Measurements from ENCODE around the gene MRPL28. TPM values are rescaled to one million over a fixed set of nuclear protein-coding genes. Genes with fewer than 3 reads are reported as not detected.
"Not testable (repeated sequence)": the region's sequence is repeated elsewhere in the genome, so short reads cannot be mapped to it uniquely, and the experiment has no call there.

The MRPL28 gene
- total RNA-seq, 1 experiment from 2014 or later: 167 TPM

DNA sequence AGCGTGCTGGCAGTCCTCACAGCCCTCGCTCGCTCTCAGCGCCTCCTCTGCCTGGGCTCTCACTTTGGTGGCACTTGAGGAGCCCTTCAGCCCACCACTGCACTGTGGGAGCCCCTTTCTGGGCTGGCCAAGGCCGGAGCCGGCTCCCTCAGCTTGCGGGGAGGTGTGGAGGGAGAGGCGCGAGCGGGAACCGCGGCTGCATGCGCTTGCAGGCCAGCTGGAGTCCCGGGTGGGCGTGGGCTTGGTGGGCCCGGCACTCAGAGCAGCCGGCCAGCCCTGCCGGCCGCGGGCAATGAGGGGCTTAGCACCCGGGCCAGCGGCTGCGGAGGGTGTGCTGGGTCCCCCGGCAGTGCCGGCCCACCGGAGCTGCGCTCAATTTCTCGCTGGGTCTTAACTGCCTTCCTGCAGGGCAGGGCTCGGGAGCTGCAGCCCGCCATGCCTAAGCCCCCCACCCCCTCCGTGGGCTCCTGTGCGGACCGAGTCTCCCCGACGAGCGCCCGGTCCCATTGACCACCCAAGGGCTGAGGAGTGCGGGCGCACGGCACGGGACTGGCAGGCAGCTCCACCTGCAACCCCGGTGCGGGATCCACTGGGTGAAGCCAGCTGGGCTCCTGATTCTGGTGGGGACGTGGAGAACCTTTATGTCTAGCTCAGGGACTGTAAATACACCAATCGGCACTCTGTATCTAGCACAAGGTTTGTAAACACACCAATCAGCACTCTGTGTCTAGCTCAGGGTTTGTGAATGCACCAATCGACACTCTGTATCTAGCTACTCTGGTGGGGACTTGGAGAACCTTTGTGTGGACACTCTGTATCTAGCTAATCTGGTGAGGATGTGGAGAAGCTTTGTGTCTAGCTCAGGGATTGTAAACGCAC lies 29.0 kb downstream of the MRPL28 start:
- not testable (repeated sequence) for DNase-seq (ENCODE audit: low spot score)

DNA sequence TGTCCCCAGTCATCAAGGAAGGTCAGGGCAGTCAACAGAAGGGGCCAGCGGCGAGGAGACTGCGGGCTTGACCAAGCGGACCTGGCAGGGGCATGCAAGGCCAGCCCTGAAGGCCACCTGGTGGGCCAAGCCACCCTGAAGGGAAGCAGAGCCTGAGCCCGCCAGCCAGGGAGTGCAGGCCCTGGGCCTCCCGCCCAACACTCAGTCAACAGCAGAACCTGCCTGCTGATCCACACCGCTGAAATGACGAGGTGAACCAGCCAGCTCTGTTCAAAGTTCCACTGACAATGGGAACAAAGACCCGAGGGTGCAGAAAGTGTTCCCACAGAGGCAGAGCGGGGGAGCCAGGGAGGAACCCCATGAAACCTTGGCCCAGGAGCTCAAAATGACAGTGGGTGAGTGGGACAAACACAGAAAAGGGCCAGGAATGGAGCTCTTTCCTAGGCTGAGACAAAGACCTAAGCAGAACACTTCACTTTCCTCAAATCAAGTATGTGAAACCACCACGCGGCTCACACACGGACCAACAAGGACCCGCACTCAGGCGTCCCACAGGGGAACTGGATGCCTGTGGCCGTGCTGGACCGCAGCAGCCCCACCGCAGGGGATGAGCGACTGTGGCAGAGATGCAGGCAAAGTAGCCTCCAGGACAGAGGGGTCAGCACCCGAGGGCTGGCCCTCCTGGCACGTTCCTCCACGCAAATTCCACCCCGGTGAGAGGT lies 29.8 kb downstream of the MRPL28 start:
- DNase-seq (ENCODE audit: low spot score): no peak

DNA sequence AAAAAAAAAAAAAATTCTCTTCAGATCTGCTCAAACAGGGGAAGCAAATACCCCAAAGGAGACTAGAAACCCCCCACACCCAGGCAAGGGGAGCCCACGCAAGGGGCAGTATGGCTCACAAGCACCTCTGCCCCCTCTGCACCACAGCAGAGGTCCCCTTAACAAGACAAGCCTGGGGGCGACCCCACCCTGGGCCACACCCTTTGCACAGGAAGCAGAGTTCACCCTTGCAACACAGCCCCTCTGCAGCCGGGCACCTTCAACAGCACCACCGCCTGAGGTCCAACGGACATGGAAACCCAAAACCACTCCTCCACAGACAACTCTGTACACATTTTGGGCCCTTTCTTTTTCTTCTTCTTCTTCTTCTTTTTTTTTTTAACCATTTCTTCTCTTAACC lies 30.7 kb downstream of the MRPL28 start:
- no peak for DNase-seq (ENCODE audit: low spot score)

DNA sequence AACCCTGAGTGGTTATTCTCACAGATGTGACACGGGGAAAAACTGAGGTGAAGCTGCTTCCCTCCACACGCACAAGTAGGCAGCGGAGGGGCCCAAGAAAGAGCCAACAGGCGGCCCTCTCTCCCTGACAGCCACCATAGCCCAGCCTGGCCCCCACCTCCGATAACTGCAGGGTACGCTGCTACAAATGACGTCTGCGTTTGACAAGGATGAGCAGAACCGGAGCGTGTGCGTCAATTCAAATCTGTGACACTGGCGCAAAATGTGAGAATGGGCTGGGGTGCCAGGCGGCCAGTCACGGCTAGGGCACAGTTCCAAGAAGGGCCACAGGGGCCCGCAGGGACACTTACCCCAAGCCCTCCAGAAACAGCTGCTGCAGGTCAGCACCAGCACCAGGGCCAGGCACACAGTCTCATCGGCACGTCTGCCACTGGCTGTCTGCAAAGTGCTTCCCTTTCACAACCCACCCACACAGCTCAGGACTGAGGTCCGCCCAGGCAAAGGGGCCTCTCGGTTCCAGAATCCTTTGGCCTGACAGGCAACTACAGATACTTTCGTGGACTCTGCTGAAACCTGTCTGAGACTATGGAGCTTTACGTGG lies 32.3 kb downstream of the MRPL28 start:
- DNase-seq (ENCODE audit: low spot score): no peak

DNA sequence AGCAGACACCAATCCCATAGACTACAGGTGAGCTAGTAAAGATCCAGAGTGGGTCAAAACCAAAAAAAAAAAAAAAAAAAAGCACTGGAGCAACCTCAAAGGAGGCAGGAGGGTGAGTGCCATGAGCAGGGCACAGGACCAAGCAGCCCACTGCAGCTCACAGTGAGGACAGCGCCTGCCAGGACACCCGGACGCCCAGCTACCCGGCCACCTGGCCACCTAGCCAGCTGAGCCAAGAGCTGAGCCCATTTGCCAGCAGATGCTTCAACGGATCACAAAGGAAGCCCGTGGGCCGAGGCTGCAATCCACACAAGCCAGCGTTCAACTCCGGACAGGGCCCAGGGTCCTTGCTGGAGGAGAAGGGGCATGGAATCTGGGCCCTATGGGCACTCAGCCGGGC lies 32.9 kb downstream of the MRPL28 start:
- no peak for DNase-seq (ENCODE audit: low spot score)

DNA sequence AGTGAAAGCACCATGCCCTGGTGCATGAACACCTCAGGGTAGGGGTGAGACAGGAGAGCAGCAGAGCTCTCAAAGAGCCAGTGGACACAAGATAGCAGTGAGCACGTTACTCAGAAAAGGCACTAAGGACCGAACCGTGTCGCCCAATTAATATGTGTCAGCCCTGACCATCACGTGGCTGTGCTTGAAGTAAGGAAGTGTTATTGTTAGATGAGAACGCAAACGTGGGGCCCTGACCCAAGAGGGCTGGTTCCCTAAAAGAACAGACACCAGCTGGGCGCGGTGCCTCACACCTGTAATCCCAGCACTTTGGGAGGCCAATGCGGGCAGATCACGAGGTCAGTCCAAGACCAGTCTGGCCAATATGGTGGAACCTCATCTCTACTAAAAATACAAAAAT lies 34.1 kb downstream of the MRPL28 start:
- no peak for DNase-seq (ENCODE audit: low spot score)

DNA sequence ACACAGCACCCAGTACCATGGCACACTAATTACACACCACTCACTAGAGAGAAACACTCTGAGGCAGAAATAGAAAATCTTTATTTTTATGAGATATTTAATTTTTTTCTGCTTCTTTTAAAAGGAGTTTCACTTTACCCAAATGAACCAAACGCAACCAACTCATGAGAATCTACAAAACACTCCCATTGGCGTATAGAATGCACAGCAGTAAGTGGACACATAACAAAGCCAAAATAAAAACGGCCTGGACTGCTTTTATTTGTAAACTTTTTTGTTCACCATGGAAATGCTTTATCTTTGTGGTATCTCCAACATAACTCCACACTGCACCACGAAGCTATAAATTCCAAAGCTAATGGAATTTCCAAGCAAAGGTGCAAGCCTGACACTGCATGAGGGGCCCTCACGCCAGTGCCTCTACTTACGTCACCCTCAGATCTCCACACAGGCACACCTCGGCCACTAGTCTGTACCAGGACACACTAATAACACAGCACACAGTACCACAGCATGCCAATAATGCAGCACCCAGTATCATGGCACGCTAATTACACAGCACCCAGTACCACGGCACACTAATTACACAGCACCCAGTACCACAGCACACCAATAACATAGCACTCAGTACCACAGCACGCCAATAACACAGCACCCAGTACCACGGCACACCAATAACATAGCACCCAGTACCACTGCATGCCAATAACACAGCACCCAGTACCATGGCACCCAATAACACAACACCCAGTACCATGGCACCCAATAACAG lies 35.3 kb downstream of the MRPL28 start:
- DNase-seq (ENCODE audit: low spot score): not testable (repeated sequence)

DNA sequence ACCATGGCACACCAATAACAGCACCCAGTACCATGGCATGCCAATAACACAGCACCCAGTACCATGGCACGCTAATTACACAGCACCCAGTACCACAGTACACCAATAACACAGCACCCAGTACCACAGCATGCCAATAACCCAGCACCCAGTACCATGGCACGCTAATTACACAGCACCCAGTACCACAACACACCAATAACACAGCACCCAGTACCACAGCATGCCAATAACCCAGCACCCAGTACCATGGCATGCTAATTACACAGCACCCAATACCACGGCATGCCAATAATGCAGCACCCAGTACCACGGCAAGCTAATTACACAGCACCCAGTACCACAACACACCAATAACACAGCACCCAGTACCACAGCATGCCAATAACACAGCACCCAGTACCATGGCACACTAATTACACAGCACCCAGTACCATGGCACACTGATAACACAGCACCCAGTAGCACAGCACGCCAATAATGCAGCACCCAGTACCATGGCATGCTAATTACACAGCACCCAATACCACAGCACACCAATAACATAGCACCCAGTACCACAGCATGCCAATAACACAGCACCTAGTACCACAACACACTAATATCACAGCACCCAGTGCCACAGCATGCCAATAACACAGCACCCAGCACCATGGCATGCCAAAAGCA lies 36.0 kb downstream of the MRPL28 start:
- not testable (repeated sequence) for DNase-seq (ENCODE audit: low spot score)

DNA sequence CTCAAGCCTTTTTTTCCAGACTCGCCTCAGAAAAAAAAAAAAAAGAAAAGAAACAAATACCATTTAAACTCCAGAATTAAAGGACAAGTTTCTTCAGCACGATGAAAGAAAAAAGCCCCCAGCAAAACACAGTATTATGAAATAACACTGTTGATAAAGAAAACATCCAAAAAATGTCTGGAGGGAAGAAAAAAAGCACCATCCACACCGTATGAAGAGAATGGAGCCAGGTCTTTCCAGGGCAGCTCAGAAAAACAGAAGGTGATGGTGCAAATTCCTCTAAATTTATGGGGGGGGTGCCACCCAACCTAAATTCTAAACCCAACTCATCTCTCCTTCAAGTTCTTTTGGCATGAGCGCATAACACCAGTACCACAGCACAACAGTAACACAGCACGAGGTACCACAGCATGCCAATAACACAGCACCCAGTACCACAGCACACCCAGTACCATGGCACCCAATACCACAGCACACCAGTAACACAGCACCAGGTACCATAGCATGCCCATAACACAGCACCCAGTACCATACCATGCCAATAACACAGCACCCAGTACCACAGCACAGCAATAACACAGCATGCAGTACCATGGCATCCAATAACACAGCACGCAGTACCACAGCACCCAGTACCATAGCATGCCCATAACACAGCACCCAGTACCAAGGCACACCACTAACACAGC lies 36.8 kb downstream of the MRPL28 start:
- DNase-seq (ENCODE audit: low spot score): no peak

DNA sequence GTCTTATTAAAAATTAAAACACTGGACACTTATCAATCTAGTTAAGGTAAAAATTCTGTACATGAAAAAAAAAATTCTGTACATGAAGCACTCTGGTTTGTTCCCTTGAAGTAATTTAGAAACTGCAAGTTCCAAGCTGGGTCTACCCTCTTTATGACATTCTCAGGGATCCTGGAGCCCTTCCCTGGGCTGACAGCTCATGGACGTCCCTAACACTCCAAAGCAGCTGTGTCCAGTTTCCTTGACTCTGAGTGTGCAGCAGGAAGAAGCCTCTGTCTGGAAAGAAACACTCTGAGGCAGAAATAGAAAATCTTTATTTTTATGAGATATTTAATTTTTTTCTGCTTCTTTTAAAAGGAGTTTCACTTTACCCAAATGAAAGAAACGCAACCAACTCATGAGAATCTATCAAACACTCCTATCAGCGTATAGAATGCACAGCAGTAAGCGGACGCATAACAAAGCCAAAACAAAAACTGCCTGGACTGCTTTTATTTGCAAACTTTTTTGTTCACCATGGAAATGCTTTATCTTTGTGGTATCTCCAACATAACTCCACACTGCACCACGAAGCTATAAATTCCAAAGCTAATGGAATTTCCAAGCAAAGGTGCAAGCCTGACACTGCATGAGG lies 39.0 kb downstream of the MRPL28 start:
- not testable (repeated sequence) for DNase-seq (ENCODE audit: low spot score)

DNA sequence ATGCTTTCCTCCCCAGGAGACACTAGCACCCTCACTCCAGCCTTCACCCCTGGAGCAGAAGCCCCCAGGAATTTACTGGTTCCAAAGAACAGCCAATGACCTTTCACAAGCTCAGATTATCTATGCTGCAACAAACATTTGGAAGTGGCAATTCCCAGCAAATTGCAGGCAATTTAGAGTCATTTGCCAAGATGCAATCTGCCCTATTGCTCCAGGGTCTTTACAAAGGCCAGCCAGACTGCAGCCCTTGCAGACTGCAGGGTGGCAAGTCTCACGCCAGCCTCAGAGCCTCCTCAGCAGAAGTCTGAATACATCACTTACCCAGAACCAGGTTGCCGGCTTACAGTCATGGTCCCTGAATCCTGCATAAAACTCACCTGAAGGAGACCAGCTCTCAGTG lies 39.6 kb downstream of the MRPL28 start:
- no peak for DNase-seq (ENCODE audit: low spot score)

DNA sequence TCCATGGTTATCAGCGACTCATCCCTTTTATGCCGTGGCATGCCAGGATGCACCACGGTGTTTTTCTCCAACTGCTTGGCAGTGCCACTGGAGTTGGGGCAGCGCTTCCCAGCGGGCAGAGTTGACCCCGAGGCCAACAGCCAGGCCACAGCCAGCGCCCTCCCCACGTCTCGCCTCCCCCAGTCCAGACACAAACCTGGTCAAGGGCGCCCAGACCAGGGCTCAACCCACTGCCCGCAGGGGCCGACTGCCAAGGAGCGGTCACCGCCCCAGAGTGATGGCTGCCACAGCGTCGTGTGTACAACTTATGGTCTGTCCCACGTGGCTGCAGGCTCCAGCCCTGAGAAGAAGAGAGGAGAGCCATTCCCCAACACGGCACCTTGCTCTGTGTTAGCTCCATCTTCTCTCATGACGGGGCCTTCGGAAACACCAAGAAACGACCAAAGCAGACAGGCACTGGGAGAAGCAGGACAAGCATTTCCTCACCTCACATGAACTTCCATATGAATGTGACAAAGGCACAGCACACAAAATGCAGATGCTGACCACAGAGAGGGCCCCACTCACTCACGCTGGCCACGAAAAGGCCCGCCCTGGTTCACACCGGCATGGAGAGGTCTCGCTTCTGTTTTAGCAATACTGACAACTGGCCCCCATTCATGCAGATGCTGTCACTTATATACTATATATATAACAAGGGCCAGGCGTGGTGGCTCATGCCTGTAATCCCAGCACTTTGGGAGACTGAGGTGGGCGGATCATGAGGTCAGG lies 44.8 kb downstream of the MRPL28 start:
- DNase-seq (ENCODE audit: low spot score): no peak

DNA sequence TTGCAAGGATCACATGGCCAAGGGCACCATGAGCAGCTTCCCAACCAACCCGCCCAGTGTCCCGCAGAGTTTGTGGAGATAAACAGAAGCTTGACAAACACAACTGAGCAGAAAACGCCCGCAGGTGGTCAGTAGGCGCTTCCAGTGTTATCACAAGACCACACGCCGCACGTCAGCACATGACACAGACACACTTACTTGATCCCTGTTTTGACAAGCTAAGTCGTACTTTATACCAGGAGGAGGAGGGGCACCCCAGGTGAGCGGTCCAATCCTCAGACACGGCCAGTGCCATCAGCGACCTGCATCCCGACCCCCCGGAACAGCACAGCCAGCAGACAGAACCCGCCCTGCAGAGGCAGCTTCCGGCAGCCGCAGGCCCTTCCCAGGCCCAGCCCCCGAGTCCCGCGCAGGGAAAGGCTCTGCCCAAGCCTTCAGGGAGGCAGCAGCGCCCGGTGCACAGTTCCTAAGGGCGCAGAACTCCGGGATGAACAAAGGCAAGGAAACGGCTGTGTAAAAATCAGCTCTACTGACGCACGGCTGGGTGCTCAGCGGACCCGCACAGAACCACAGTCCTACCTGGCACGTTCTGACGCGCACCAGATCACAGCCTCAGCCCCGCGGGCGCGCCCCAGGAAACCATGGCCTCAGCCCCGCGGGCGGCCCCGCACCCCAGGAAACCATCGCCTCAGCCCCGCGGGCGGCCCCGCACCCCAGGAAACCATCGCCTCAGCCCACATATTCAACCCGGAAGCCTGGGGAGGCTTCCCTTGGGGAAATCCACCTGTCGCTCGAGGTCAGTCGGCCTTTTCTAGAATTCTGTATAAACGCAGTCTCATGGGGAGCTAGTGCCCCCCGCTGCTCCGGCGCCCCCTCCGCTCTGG lies 45.6 kb downstream of the MRPL28 start:
- DNase-seq (ENCODE audit: low spot score): no peak

DNA sequence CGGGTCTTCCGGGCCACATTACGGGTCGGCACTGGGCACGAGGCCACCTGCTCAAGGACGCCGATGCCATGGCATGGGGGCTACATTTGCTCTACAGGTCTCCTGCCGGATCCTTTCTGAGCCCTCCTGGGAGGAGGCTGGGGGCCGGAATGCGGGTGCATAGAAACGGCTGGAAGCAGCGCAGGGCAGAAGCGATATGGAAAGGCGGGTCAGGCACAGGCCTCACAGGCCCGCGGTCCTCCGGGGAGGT lies 46.2 kb downstream of the MRPL28 start:
- no peak for DNase-seq (ENCODE audit: low spot score)

DNA sequence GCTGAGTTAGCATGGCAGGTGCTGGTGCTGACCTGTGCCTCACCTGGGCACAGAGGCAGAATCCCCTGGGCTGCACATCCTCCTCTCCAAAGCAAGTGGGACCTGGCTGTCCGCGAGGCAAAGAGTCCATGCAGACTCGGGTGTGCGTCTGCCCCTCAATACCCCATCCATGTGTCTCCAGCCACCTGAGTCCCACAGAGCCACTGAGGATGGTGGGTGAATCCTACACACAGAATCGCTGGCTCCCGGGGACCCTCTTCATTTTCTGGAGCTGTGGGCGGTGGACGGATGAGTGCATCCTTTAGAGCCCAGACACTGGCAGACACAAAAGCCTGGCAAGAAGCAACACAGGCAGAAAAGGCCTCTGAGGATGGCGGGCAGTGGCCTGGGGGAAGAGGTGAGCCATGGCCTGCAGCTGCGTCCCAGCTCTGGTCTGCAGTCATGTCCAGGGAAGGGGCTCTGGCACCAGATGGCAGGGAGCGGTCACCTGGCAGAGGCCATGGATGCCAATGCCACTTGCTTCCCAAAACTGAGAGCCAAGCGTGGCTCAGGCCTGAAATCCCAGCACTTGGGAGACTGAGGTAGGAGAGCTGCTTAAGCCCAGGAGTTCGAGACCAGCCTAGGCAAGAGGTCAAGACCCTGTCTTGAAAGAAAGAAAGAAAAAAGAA lies 47.7 kb downstream of the MRPL28 start:
- DNase-seq (ENCODE audit: low spot score): no peak

DNA sequence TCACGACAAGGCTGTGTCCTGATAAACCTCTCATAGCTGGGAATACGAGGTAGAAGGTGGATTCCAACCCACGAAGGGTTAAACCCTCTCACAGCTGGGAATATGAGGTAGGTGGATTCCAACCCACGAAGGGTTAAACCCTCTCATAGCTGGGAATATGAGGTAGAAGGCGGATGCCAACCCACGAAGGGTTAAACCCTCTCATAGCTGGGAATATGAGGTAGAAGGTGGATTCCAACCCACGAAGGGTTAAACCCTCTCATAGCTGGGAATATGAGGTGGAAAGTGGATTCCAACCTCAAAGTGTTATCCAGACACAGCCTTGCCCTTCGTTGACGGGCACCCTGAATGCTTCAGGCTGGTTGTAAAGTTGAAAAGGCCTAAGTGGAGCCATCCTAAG lies 48.8 kb downstream of the MRPL28 start:
- no peak for DNase-seq (ENCODE audit: low spot score)

DNA sequence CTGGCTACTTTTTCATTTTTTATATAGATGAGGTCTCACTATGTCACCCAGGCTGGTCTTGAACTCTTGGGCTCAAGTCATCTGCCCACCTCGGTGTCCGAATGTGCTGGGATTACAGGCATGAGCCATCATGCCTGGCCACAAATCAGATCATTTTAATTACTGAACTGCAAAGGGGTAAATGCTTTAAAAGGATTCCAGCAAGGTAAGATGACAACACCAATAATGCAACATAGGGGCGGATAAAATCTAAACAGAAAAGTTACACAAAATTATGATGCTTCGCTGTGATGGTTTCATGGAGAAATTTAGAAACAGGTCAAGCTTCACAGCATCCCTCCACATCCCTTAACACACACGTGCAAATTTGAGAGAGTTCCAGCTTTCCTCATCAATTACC lies 50.1 kb downstream of the MRPL28 start:
- no peak for DNase-seq (ENCODE audit: low spot score)

DNA sequence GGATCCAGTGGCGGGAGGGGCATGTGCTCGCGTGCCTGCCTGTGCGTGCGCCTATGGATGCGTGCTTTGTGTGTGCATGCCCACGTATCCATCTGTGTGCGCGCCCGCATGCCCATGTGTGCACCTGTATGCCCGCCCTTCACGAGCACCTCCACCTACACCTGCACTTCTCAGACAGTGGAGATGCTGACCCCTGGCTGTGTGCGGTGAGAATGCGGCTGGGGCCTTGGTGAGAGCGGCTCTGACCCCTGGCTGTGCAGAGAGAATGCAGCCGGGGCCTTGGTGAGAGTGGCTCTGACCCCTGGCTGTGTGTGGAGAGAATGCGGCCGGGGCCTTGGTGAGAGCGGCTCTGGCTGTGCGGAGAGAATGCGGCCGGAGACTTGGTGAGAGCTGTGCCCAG lies 51.7 kb downstream of the MRPL28 start:
- no peak for DNase-seq (ENCODE audit: low spot score)
